Activated naive CD4-positive, alpha-beta T cell treated with anti-CD3 and anti-CD28 coated beads, Interleukin-2, amount 10 ng/mL, durations not matched to agents 7 days and 5 days (primary cell): ENCODE results near the gene TEX13D.

Experiments used
- CTCF ChIA-PET: fragments of 350-600 bp; sonication (Branson Sonifier 250); formaldehyde crosslinking; loops from one replicate; lab custom pipeline; 2021; ENCODE audit warnings: antibody characterized with exemption; lab: Charles Lee
- DNase-seq: peaks from one replicate; pipeline ENCODE4 v3.0.0-alpha.2; 2020
- H3K27ac Mint-ChIP-seq: one replicate; pipeline ENCODE4 v1.8.0; 2021; ENCODE audit warnings: mild to moderate bottlenecking, moderate library complexity, mixed read lengths
- H3K27me3 Mint-ChIP-seq: one replicate; pipeline ENCODE4 v1.8.0; 2021; ENCODE audit warnings: mild to moderate bottlenecking, mixed read lengths
- H3K36me3 Mint-ChIP-seq: one replicate; pipeline ENCODE4 v1.8.0; 2021; ENCODE audit warnings: mixed read lengths
- H3K4me1 Mint-ChIP-seq: one replicate; pipeline ENCODE4 v1.8.0; 2021; ENCODE audit warnings: mixed read lengths
- H3K4me3 Mint-ChIP-seq: one replicate; pipeline ENCODE4 v1.8.0; 2021; ENCODE audit warnings: mild to moderate bottlenecking, moderate library complexity, mixed read lengths
- H3K9me3 Mint-ChIP-seq: one replicate; pipeline ENCODE4 v1.8.0; 2021; ENCODE audit warnings: mixed read lengths

Gene TEX13D

DNA sequence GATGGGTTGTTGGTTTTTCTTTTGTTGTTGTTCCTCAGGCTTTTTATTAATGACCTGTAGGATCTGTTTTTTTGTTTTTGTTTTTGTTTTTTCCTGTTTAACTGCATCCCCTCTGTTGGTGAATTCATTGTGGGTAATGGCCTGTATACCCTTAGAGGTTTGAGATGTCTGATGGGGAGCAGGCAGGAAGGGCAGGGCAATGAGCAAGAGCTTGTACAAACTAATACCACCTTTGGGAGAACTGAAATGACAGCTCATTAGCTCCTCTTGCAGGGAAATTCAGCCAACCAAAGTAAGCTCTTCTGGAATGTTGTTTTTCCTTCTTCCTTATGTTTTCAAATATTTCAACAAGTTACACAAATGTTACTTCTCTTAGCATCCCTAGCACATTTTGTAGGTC lies 37.3 kb downstream of the TEX13D start:
- Mint-ChIP-seq H3K4me3 (no peak overlapping the region), H3K27me3 (no peaks in the 10 kb centered on the region), H3K27ac (no peak overlapping the region), H3K9me3 (no peaks in the 10 kb centered on the region), H3K36me3 (peaks cover 49% of the 10 kb centered on the region), H3K4me1 (peaks cover 26% of the 10 kb centered on the region)
- no peak for DNase-seq
- CTCF ChIA-PET: no interaction called here

DNA sequence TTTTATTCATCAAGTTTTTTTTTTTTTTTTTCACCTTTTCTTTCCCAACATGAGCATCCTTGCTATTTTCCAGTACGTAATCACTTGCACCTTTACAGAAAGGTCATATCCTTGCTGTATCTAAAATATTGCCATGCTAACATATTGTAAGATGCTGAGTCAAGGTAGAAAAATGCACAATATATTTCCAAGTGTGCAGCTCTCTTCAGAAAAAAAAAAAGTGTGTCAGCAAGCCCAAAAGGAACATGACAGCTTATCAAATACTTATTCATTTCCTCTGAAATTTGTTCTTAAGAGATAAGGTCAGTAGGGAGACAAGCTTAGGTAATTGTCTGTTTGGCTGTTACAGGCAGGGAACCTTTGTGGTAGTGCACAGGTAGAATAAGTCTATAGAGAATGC lies 40.9 kb downstream of the TEX13D start:
- CTCF ChIA-PET: no interaction called here
- H3K36me3 Mint-ChIP-seq: peaks cover 39% of the 10 kb centered on the region
- H3K4me1 Mint-ChIP-seq: peaks cover 27% of the 10 kb centered on the region
- H3K9me3 Mint-ChIP-seq: no peaks in the 10 kb centered on the region
- H3K27ac Mint-ChIP-seq: no peak overlapping the region
- H3K27me3 Mint-ChIP-seq: no peaks in the 10 kb centered on the region
- H3K4me3 Mint-ChIP-seq: no peak overlapping the region
- DNase-seq: no peak

DNA sequence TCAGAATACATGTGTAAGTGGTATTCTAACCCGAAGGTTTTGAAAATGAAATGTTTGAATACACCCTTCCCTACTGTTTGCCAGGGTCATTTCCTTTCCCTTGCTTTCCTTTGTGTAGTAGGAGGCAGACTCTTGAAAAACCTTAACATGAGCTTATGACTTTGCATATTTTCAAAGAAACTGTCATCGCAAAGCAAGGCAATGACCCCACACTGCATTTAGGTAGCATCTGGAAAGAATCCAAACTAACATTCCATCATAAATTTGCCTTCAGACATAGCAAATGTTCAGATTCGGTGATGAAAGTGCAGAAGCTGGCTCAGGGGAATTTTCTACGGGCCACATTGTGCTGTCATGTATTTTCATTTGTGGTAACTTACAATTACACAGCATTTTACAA lies 46.2 kb downstream of the TEX13D start:
- H3K4me1 Mint-ChIP-seq: peaks cover 18% of the 10 kb centered on the region
- no peaks in the 10 kb centered on the region for H3K27me3 Mint-ChIP-seq
- H3K4me3 Mint-ChIP-seq: no peak overlapping the region
- DNase-seq: no peak
- no peak overlapping the region for H3K27ac Mint-ChIP-seq
- H3K36me3 Mint-ChIP-seq: peaks cover 21% of the 10 kb centered on the region
- H3K9me3 Mint-ChIP-seq: no peaks in the 10 kb centered on the region
- CTCF ChIA-PET: interaction anchor here (1.6 kb wide), 1 partner anchor 9 kb away, joined by 5 read pairs; no protein-coding TSS in a partner anchor

DNA sequence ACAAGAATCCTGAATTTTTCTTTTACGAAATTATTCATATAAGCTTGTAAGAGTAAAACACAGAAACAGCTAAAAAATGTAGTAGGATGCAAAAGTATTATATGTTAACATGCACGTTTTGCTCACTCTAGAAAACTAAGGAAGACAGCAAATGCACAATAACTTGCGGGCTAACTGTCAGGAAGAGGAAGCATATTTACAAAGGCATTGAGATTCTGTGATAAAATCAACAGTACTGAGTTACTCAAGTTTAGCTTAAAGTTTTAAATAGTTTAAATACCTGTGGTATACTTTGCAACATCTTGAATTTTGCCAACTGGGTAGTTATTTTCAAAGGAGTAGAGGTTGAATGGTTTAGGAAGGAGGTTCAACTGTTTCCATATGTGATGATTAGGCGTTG lies 50.9 kb downstream of the TEX13D start:
- H3K4me1 Mint-ChIP-seq: peaks cover 23% of the 10 kb centered on the region
- no peaks in the 10 kb centered on the region for H3K27me3 Mint-ChIP-seq

DNA sequence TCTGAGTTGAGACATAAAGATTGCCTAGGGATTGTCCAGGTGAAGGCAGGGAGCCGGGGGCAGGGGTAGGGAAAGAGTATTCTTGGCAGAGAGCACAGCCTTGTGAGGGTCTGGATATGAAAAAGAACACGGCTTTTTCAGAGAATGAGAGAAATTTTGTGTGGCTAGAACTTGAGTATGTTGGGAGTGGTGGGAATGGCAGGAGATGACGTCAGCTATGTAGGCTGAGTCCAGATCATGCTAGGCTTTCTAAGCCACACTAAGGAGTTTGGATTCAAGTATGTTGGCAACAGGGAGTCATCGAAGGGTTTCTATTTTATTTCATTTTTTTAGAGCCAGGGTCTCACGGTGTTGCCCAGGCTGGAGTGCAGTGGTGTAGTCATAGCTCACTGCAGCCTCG lies 53.9 kb downstream of the TEX13D start:
- Mint-ChIP-seq H3K4me1 (peaks cover 26% of the 10 kb centered on the region), H3K27me3 (no peaks in the 10 kb centered on the region)
- CTCF ChIA-PET: no interaction called here

More for the DNA sequence above, 50.9 kb downstream of the TEX13D start:
- Mint-ChIP-seq H3K9me3 (no peaks in the 10 kb centered on the region), H3K27ac (no peak overlapping the region), H3K36me3 (peaks cover 29% of the 10 kb centered on the region), H3K4me3 (no peak overlapping the region)
- CTCF ChIA-PET: interaction anchor here (1.5 kb wide), 1 partner anchor 172 kb away, joined by 5 read pairs; no protein-coding TSS in a partner anchor
- no peak for DNase-seq

More for the DNA sequence above, 53.9 kb downstream of the TEX13D start:
- Mint-ChIP-seq H3K36me3 (peaks cover 22% of the 10 kb centered on the region), H3K4me3 (no peak overlapping the region), H3K9me3 (no peaks in the 10 kb centered on the region), H3K27ac (peak overlapping the region; percentile 70)
- no peak for DNase-seq
